K562 (cell line): ENCODE measurements around the gene SETD1B. TPM values are rescaled to one million over a fixed set of nuclear protein-coding genes. Genes with fewer than 3 reads are reported as not detected.
A peak's percentile ranks its signal among the peaks of the same experiment; 100 is the strongest.

Experiments
- ATAC-seq: fragments of 200-7000 bp; cut with Tn5 transposase; 3 replicates; pipeline ENCODE4 v1.9.1; 2020; ENCODE audit warnings: moderate library complexity
- BruUV-seq: library from RNA; stranded (reverse); fragments of 400-500 nt; replicated peaks from 2 replicates; lab custom pipeline; 2021; lab: Mats Ljungman, UMichigan
- CTCF ChIA-PET: fragments of 300-600 bp; formaldehyde crosslinking; extraction: SDS; loops from one replicate; lab custom pipeline; 2021; ENCODE audit warnings: low intra/inter-chr PET ratio; lab: Yijun Ruan, JAX
- POLR2A ChIA-PET: fragments of 300-600, 350-650 bp; sonication (Branson Sonifier 250); formaldehyde crosslinking; extraction: SDS; loops from one replicate; lab custom pipeline; 2021; ENCODE audit warnings: antibody characterized with exemption, inconsistent platforms; lab: Yijun Ruan, JAX
- DNase-seq, 4 experiments: peaks; one replicate each; pipeline versions ENCODE4 v3.0.0 to v3.0.0-alpha.2; 2011 to 2018; ENCODE audit warnings: low spot score in 3 of 4, mixed read lengths in 3 of 4; ENCODE audit errors: extremely low read depth in 1 of 4
- FAIRE-seq: peaks from 2 replicates; lab custom pipeline; 2011; peaks lifted over from hg19 to GRCh38; lab: Jason Lieb, UNC
- H2AFZ ChIP-seq: 2 replicates; pipeline ENCODE4 v1.6.0; 2011; ENCODE audit warnings: low read depth, low read length, control low read depth, inconsistent platforms
- H3K27ac ChIP-seq: fragments of 200-600 bp; 3 replicates; pipeline ENCODE4 v1.8.0; 2011; ENCODE audit warnings: low read depth, mild to moderate bottlenecking, control low read depth, inconsistent platforms, low read length, moderate library complexity, mixed read lengths; ENCODE audit errors: extremely low read depth
- H3K27me3 ChIP-seq, 2 experiments: fragments of 300-600 bp in 1 of 2; 2 replicates in 1 of 2; 3 replicates in 1 of 2; pipeline versions ENCODE4 v1.6.0 to v1.8.0; 2011; ENCODE audit warnings: inconsistent platforms in 2 of 2, low read length in 2 of 2, mild to moderate bottlenecking in 1 of 2, mixed read lengths in 1 of 2, moderate library complexity in 1 of 2; ENCODE audit not compliant: control insufficient read depth in 2 of 2, insufficient read depth in 2 of 2
- H3K36me3 ChIP-seq: fragments of 300-600 bp; 3 replicates; pipeline ENCODE4 v1.8.0; 2011; ENCODE audit warnings: mild to moderate bottlenecking, low read length, inconsistent platforms; ENCODE audit not compliant: control insufficient read depth, insufficient read depth
- H3K4me1 ChIP-seq, 2 experiments: fragments of 200-600 bp in 1 of 2; replicated peaks in 1 of 2; 2 replicates in 1 of 2; 3 replicates in 1 of 2; pipeline versions ENCODE4 v1.5.1 to v1.8.0; 2011; ENCODE audit warnings: inconsistent platforms in 2 of 2, low read length in 2 of 2, mild to moderate bottlenecking in 1 of 2, mixed read lengths in 1 of 2, moderate library complexity in 1 of 2; ENCODE audit not compliant: control insufficient read depth in 2 of 2, insufficient read depth in 2 of 2
- H3K4me2 ChIP-seq: 2 replicates; pipeline ENCODE4 v1.6.1; 2011; ENCODE audit warnings: low read length, control low read depth, inconsistent platforms, mixed read lengths; ENCODE audit not compliant: insufficient read depth
- H3K4me3 ChIP-seq: fragments of 200-600 bp; sonication (generic), shearing (Covaris generic); 2 replicates; pipeline ENCODE4 v1.5.1; 2016; ENCODE audit warnings: control low read depth, inconsistent platforms
- H3K79me2 ChIP-seq: fragments of 200-600 bp; 3 replicates; pipeline ENCODE4 v1.8.0; 2011; ENCODE audit warnings: low read length, inconsistent platforms; ENCODE audit not compliant: control insufficient read depth, insufficient read depth
- H3K9ac ChIP-seq, 2 experiments: 2 replicates each; pipeline versions ENCODE4 v1.6.0 to v1.6.1; 2011; ENCODE audit warnings: low read depth in 2 of 2, low read length in 2 of 2, control low read depth in 1 of 2, inconsistent platforms in 1 of 2, mild to moderate bottlenecking in 1 of 2, mixed read lengths in 1 of 2; ENCODE audit not compliant: insufficient read depth in 1 of 2
- H3K9me1 ChIP-seq: one replicate; pipeline ENCODE4 v1.6.0; 2011; ENCODE audit warnings: inconsistent platforms, mild to moderate bottlenecking, low read length, moderate library complexity; ENCODE audit not compliant: control insufficient read depth, insufficient read depth
- H3K9me3 ChIP-seq: replicated peaks from 2 replicates; pipeline ENCODE4 v1.5.1; 2011; ENCODE audit warnings: low read depth, low read length, inconsistent platforms; ENCODE audit not compliant: control insufficient read depth, insufficient read depth
- H4K20me1 ChIP-seq: replicated peaks from 2 replicates; pipeline ENCODE4 v1.6.1; 2011; ENCODE audit warnings: low read length, inconsistent platforms, mixed read lengths; ENCODE audit not compliant: control insufficient read depth, insufficient read depth
- CTCFL ChIP-seq: IDR thresholded peaks from 2 replicates; pipeline ENCODE4 v1.6.1; 2011; ENCODE audit warnings: borderline replicate concordance, low read depth, mild to moderate bottlenecking, moderate library complexity, low read length; ENCODE audit not compliant: insufficient read depth, poor library complexity, severe bottlenecking
- NFIC ChIP-seq: fragments of 450-650 bp; IDR thresholded peaks from 2 replicates; pipeline ENCODE4 v1.6.1; 2017; ENCODE audit warnings: mild to moderate bottlenecking, inconsistent platforms
- POLR2AphosphoS2 ChIP-seq: IDR thresholded peaks from 2 replicates; pipeline ENCODE4 v1.6.1; 2012; ENCODE audit warnings: low read length, improper control_type of control experiment
- SFPQ ChIP-seq: fragments of 200-400 bp; formaldehyde crosslinking; IDR thresholded peaks from 2 replicates; pipeline ENCODE4 v1.6.1; 2017; ENCODE audit warnings: mild to moderate bottlenecking, low read depth, low read length, moderate library complexity
- TRIM28 ChIP-seq: fragments of 450-650 bp; IDR thresholded peaks from 2 replicates; pipeline ENCODE4 v1.6.1; 2017
- WGBS: fragments of 100-300 bp; shearing (Covaris generic); methylation state at CpG from one replicate; pipeline ENCODE4 v1.1.6; 2016; ENCODE audit warnings: low coverage, mixed read lengths; ENCODE audit not compliant: insufficient coverage; ENCODE audit errors: missing lambda C conversion rate; 5-methylcytosine and 5-hydroxymethylcytosine counted together
- in situ Hi-C: fragments of 300-500 bp; cut with MboI; formaldehyde crosslinking; loops from 4 replicates; pipeline ENCODE4 v1.15.0; 2018; ENCODE audit warnings: inconsistent platforms, mixed read lengths
- intact Hi-C: fragments of 100-400 bp; cut with micrococcal nuclease; formaldehyde crosslinking; loops from 2 replicates; pipeline ENCODE4 v1.14.2; 2022
- polyA plus RNA-seq, 8 experiments: library from polyadenylated mRNA; depleted of rRNA in 4 of 8; stranded (reverse) in 5 of 8; unstranded in 3 of 8; fragments of >200 nt; fragmentation: Nextera tagmentation in 2 of 8; fragmentation: Illumina TruSeq in 1 of 8; extraction: Ambion mirVana in 2 of 8; extraction: Trizol in 1 of 8; gene quantifications; 2 replicates each; pipeline versions ENCODE4 v1.2.1 to v1.2.3, GENCODE V29; 2011 to 2014; ENCODE audit warnings: inconsistent platforms in 1 of 8, missing spikeins in 1 of 8
- total RNA-seq, 7 experiments: library from RNA; depleted of rRNA in 6 of 7; stranded (reverse); fragments of >200 nt in 6 of 7; fragmentation: Illumina TruSeq in 2 of 7; extraction: Trizol in 2 of 7; gene quantifications; 2 replicates each; pipeline versions ENCODE4 v1.2.1 to v1.2.3, GENCODE V29; 2011 to 2021; ENCODE audit warnings: low replicate concordance in 1 of 7

SETD1B gene
- total and polyA plus RNA-seq, 9 of the 15 experiments (the other 6 are each of a cell fraction or from before 2014, with no cell fraction given), result 0.48 to 26.6 (median 2.3) TPM

DNA sequence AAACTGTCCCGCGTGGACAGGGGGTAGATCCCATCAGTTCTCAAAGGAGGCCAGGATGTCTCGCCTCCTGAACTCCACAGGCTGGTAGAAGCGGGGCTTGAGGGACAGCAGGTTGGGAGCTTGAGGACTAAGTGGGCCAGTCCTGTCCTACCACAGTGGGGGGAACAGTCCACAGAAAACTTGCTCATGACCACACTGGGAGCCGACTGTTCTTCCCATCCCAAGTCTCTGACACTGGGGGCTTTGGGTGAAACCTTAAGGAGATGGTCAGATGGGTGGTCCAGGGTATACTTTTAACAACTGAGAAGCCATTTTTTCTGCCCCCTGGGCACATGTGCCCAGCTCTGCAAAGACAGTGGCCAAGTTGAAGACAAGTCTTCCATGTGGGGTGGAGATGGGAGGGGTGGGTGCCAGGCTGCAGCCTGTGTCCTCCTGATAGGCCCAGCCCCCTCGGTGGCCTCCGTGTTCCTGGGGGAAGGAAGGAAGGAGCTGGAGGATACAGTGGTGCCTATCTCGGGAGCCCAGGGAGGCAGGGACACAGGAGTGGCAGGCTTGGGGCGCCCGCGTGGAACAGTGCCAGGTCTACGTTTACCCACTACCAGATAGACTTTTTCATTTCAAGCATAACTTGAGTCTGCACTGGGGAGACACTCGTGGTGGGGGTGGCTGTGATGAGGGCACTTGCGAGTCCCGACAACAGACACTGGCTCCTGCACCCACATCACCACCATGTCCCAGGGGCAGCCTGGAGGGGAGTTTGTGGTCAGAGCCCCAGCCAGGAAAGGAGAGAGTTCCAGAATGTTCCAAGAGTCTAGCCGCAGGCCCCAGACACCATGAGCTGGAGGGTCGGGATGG lies 25.0 kb upstream of the SETD1B start:
- no peak for ATAC-seq

More for the DNA sequence above, 25.0 kb upstream of the SETD1B start:
- intact Hi-C loops, result no loop called here
- Histone ChIP-seq H4K20me1 (peaks cover 18% of the 10 kb centered on the region), H3K4me3 (no peak overlapping the region), H3K4me2 (no peak overlapping the region), H2AFZ (no peak overlapping the region), H3K36me3 (peaks cover 16% of the 10 kb centered on the region; the same call in 2 of the 3 replicates), H3K27ac (no peak overlapping the region), H3K9ac (peak overlapping the region in 1 of 2 experiments; percentile 61; a peak in 2 of 4 replicates), H3K27me3 (no peaks in the 10 kb centered on the region), H3K9me1 (peaks cover 3% of the 10 kb centered on the region), H3K79me2 (no peaks in the 10 kb centered on the region), H3K4me1 (peaks cover 15 to 51% of the 10 kb centered on the region in 2 experiments), H3K9me3 (no peaks in the 10 kb centered on the region)
- BruUV-seq, result no TSS peak
- ChIA-PET POLR2A (interaction anchor here (0.5 to 0.9 kb wide), 4 partner anchors 14 to 417 kb away, joined by 3 to 4 read pairs (median 3); no protein-coding TSS in a partner anchor), CTCF (no interaction called here)
- in situ Hi-C loops, result no loop called here
- no peak for FAIRE-seq
- peak; percentile 11; the same call in 1 of the 2 replicates for TF ChIP-seq NFIC
- no peak for TF ChIP-seq CTCFL
- TF ChIP-seq SFPQ, result no peak
- 0 out of 2 replicates have a peak, but pooled peaks have one; percentile 52 for TF ChIP-seq POLR2AphosphoS2
- TF ChIP-seq TRIM28, result no peak
- no peak for DNase-seq
- WGBS, result 79% methylated on average over 15 of the region's 17 CpGs
